NCI-H345 treated with DMSO at 0.1 percent for 48 hours (cell line): ENCODE results near the gene NTM.
A peak's percentile ranks its signal among the peaks of the same experiment; 100 is the strongest.
"Not testable (repeated sequence)": the region's sequence is repeated elsewhere in the genome, so short reads cannot be mapped to it uniquely, and the experiment has no call there.

ENCODE experiments used
- DNase-seq: peaks from one replicate; lab custom pipeline; 2025; ENCODE audit not compliant: unreplicated experiment; lab: John Stamatoyannopoulos, UW

The NTM gene

GRCh38 chr11:131903074-131903473, 532.7 kb downstream of the NTM start:
- no peak for DNase-seq

DNA sequence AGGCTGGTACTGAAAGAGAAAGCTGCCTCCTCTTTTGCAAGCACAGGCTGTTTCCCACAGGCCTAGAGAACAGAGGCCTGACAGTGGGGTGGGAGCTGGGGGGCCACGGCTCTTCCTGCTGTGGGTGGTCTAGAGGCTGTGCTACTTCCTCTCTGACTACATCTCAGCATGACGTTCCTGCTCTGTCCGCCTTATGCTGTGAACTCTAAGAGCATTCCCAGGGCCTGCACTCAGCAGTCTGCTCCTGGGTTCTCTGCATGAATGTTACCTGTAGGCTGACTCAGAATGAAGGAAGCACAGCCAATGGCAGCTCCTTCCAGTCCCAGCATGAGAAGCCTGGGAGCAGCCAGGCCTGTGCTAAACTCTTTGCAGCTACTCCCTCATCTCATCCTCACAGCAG, 534.3 kb downstream of the NTM start:
- no peak for DNase-seq

DNA sequence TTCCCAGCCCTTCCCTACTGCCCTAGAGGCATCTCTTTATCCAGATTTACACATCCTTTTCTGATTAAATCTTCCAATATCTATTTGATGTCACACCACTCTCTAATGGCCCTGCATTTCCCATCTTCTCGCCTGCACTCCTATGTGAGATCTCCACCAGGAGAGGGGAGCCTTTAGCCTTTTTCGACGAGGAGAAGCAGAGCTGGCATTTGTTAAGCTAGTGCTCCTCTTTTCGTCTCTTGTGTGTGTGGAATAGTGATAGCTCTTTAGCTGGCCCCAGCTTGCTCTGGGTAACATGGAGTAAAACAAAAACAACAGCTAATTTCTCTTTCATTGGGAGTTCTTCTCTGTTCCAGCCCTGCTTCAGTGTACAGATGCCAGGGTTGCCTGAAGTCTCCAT, 536.5 kb downstream of the NTM start:
- DNase-seq, result no peak

- no peak for DNase-seq
Observed at GRCh38 chr11:131907371-131907770, 537.0 kb downstream of the NTM start.

DNA sequence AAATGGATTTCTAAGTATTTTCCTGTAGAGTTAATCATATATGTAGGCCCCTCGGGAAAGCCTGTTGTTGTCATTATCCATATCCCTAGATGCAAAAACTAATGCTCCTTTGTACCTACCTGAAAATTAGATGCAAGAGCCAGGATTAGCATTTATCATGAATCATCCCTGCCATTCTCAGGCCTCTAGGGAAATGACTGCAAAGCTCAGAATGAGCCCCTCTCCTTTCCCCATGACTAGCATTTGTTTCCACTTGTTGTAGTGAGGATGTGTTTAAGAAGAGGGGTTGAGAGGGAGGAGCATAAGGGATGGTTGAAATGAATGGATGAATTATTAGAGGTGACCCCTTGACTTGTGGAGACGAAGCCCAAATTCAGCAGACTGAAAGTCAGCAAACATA, 537.9 kb downstream of the NTM start:
- no peak for DNase-seq

DNA sequence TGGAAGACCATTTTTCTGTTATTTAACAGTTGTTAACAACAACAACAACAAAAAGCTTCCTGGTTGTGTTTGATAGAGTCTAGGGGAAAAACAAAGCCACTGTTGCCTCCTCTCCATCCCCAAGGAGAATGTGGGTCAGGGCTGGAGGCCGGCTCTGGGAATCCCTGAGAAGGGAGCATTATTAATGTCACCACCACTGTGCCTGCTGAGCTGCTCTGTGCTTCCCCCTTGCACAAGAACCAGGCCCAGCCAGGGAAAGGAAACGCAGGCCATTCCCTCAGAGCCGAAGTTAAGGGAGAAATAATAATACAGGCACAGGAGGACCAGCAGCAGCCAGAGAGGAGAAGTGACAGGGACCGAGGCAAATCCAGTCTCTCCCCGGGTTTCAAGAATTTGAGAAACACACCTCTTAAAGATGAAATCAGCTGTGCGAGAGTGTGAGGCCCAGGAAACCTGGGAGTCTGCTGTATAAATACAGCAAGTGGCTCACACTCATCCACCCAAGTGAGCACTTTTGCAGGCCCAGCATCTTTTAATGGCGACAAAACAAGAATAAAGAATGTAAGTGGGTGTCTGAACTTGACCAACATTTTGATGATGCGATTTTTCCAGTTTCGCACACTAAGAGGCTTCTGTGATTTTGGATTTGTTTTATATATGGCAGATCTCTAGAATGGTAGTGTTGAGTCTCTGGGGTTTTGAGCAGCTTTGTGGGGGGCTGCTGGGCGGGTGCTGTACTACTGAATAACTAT, 539.2 kb downstream of the NTM start:
- DNase-seq, result no peak

- DNase-seq, result no peak
Observed at GRCh38 chr11:131910178-131910522, 539.7 kb downstream of the NTM start.

DNA sequence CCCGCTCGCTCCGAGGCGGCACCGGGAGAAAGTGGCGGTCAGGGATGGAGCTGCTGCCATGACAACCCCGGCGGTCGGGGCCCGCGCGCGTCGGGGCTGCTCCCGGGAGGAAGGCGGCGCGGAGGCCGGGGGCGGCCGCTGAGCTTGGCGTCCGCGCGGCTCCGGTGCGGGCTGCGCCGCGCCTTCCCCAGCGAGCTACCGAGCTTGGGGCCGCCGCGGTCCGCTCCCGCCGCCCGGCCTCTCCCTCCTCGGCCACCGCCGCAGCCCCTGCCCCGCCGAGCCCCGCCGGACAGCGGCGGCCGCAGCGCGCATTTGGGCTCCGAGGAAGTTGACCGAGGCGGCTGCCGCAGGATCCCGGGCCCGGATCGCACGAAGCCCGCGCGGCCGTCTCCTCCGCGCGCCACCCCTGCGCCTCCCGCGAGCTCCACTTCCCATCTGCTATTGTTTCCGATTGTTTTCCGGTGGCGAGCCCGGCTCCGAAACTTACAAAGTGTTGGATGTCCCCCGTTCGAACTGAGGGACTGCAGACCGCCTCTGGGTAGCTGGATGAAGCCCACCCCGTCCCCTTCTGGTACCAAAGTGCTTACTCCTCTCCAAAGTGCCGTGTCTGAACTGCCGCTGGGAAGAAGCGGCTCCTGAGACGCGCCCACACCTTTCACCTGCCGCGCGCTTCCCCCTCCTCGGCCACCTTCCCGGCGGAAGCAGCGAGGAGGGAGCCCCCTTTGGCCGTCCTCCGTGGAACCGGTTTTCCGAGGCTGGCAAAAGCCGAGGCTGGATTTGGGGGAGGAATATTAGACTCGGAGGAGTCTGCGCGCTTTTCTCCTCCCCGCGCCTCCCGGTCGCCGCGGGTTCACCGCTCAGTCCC, 540.3 kb downstream of the NTM start:
- peak; percentile 10 for DNase-seq

GRCh38 chr11:131911388-131912032, 541.1 kb downstream of the NTM start:
- DNase-seq, result not testable (repeated sequence)

DNA sequence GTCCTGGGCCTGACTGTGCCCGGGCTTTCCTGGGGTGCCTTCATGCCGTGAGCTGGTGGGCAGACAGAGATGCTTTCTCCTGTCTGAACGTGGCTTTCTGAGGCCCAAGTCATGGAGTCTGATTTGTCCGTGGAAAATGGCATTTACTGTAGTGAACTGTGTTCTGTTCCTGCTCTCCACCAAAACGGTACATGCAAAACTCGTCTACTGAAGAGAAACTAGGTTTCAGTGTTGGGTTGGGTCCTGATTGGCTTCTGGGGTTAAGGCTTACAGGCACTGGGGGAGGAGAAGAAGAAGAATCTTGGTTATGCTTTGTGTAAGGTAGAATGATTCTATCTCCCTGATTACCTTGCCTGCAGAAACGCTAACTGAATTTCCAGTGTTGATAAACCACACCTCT, 541.7 kb downstream of the NTM start:
- no peak for DNase-seq

- no peak for DNase-seq
Observed at GRCh38 chr11:131913267-131913666, 542.9 kb downstream of the NTM start.

GRCh38 chr11:131914361-131914774, 544.0 kb downstream of the NTM start:
- no peak for DNase-seq

DNA sequence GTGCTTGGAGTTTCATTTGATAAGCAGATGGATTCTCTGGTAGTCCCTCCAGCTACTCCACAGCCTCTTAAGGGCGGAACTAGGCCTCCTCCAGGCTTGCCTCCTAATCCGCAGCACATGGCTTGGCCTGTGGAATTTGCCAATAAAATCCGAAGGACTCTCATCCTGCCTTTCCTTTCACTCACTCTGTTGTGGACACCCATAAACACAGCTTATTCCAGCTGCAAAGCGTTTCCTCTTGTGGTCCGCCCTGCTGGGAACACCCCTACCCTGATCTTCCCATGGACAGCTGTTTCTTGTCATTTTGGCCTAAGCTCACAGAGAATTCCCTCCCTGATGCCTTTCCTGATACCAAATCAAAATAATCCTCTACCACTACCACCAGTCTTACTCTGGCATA, 546.2 kb downstream of the NTM start:
- DNase-seq, result no peak

DNA sequence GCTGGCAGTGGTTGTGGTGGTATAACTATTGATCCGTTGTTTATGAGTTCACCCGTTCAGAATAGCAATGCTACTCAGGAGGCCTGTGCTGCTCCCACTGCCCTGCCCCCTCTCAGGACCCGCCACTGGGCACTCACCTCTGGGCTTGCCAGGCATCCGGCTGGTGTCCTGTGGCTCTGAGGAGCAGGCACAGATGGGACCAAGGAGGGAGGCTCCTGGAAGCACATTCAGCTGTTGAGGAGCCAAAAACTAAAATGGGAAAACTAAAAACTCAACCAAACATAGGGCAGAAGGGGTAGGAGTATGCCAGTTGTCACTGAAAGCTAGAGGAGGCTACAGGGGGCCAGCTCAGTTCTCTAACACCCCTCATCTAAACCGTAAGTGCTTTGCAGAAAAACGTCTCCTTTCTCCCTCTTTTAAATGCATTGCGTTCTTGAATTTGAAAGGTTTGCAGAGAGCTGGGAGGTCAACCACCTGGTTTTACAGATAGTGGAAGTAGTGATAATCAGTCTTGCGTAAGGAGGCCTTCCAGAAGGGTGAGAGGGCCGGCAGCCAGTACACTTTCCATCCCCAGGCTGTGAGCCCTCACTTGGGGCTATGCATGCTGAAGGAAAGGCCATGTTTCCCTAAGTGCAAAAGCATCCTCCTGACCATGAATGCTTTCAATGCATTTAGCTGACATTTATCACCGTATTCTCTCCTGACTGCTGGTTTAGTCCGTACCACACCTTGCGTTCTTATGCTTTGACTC, 547.4 kb downstream of the NTM start:
- no peak for DNase-seq

DNA sequence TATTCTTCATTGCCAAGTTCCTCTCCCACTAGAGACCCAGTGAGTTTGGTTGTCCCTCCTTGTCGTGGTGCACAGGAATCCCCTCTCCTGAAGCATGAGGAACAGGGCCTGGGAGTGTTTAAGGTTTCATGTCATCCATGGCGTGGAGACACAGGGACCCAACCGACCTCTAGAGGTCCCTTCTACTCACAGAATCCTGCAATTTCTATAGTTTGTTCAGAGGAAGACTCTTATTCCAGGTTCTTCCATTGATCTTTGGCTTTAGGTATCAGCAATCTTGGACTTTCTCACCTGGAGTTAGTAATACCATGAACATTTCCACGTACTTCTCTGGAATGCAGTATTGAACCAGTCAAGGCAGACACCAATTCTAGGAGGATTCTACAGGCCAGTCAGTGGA, 548.2 kb downstream of the NTM start:
- DNase-seq, result no peak

GRCh38 chr11:131922220-131922619, 551.8 kb downstream of the NTM start:
- no peak for DNase-seq

DNA sequence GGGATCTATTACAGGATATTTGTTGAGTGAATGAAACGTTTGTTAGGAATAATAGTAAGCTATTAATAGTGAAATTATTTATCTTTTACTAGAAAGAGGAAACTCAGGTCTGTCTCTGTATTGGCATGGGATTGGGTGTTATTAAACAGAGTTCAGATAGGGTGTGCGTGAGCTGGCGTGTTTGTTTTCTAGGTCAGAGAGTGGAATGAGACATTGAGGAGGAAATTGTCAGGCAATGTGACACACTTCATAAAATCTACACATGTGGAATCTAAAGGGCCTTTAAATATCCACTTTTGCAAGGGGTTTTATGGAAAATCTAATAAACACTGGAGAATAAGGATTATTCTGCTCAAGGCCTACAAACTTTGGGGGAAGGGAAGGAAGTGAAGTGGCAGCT, 552.9 kb downstream of the NTM start:
- no peak for DNase-seq

DNA sequence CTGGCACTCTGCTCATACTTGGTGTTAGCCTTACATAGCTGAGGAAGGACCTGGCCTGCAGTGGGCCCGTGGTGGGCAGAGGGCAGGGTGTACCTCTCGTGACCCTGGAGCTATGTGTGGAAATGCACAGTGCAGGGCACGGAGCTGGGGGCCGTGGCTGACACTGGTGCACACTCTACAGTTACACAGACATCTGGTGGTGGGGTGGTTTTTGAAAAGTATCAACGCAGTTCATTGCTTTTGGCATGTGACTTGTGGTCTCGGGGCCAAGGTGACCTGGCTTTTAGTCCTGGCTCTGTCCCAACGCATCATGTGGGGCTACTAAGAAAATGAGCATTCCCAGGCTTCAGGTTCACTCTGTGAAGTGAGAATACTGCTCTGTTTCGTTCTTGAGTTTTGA, 553.6 kb downstream of the NTM start:
- DNase-seq, result no peak

DNA sequence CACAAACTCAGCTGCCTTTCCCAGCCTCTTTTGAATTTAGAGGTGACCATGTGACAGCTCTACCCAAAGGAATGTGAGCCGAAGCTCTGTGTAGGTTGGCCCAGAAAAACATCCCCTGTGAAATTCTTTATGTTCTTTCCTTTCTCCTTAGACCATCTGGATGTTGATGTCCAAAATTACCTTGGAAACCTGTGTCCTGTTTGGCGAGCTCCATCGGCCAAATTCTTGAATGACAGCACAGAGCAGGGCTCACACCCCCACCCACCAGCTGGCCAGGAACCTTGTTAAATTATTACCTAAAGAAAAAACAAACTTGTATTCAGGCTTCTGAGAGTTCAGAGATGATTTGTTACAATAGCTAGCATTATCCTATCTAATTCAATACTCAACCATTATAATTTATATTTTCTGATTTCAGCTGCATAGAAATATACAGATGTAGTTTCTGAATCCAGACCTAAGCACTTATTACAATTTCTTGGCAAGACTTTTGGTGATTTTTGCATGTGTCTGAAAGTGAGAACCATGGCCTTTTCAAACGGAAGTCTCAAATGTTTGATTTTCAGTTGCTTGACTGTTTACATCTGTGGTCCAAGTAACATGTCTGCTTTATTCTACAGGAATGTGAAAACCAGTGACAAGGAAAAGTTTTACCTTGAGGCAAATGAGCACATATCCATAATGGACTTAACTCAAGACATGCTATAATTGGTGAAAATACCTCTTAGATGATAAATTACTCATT, 554.2 kb downstream of the NTM start:
- no peak for DNase-seq

DNA sequence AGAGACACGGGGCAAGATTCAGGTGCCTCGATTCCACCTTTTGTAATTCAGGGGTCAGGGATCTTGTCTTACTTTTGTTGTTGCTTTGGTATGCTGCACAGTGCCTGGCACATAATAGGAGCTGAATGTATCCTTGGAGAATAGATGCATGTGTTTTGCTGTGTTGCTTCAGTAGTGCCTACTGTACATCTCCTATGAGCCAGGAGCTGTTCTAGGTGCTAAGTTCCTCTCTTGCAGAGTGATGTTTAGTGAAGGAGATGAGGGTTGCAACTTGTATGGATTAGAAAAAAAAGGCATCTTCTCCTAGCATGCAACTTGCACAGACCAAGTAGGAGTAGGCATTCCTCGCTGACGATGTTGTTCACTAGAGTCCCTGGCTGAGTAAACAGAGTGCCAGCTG, 555.4 kb downstream of the NTM start:
- DNase-seq, result no peak

GRCh38 chr11:131928992-131929391, 558.6 kb downstream of the NTM start:
- DNase-seq, result no peak
